GM18498 (cell line): ENCODE measurements around the gene HAUS6.
"Not testable (repeated sequence)": the region's sequence is repeated elsewhere in the genome, so short reads cannot be mapped to it uniquely, and the experiment has no call there.

Experiments
- ATAC-seq: cut with Tn5 transposase; IDR thresholded peaks from one replicate; pipeline ENCODE4 v1.9.1; 2021; ENCODE audit warnings: mild to moderate bottlenecking, moderate library complexity; ENCODE audit not compliant: unreplicated experiment

HAUS6 gene

DNA sequence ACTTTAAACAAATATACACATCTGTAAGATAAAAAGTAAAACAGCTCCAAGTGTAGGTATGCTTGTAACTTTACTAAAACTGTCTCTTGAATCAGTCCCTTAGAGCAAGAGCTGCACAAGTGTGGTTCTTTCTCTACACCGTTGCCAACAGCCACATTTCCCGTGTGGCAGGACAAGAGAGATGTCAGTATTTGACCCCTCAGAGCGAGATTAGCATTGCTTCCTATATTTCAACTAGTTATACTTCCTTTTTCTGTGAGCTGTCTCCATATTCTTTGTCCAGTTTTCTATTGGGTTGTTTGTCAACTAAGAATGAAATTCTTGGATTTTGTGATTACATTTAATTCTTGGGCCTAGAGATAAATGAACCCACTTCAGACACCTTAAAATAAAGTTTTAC lies 16.5 kb upstream of the HAUS6 start:
- ATAC-seq: no peak

DNA sequence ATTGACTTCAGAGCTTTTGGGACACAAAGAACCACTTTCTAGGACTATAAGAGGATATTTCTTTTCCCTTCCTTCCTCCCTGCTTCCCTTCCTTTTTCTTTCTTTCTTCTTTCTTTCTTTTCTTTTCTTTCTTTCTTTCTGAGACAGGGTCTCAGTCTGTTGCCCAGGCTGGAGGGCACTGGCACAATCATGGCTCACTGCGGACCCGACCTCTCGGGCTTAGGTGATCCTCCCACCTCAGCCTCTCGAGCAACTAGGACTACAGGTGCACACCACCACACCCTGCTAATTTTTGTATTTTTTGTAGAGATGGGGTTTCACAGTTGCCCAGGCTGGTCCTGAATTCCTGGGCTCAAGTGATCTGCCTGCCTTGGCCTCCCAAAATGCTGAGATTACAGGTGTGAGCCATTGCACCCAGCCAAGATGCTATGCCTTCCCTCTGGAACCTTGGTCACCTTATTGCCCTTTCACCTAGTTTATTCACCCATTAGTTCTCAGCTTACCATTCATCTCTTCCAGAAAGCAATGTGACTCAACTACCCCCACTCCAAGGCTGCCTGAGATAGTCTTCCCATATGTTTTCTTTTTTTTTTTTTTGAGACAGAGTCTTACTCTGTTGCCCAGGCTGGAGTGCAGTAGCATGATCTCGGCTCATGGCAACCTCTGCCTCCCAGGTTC lies 14.5 kb upstream of the HAUS6 start:
- ATAC-seq: no peak

DNA sequence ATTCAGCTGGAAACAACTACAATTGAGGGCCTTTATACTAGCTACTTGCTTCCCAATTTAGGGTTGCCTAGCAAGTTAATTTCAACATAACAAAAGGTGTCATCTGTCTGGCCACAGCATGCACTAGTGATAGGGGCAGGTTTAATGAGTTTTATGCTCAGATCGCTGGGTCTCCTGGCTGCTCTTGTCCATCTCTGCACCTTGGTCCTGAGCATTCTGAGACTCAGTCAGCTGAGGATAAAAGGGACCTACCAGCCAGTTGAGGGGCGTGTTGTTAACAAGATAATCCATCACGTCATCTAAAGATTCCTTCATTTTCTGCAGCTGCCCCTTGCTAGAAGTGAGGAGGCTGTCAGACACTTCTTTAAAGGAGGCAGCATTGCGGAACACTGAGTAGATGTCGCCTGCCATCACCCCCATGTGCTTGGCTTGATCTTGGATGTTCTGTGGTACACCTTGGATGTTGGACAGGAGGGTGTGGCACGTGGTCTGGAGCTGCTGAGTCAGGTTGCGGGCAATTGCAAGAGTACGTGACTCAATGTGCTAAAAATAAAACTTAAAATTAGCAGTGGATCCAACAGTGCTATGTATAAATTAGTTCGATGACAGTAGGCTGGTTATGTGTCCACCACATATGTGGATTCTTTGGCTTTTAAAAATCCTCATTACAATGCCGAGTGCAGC lies 13.5 kb upstream of the HAUS6 start:
- no peak for ATAC-seq

DNA sequence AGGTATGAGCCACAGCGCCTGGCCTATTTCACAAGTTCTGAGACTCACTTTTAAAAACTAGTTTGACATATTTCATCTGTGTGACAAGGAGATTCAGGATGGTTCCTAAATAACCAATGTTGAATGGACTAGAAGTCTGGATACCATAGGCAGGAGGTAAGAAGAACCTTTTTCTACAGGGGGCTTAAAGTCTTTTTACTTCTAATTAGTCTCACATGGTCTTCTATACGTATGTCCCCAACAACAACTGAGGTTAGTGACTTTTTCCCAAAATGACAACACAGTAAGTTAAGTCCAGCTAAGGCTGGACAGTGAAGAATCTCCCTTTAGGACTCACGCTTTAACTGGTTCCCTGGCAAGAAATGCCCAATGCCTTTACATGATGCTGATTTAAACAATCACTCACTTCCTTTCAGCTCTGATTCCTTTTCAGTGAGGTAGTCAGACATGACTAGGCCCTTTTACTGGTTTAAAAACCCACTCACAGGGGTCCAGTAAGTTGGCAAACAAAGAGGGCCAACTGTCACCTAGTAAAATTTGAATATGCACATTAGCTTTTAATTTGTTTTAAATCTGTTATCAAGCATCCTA lies 12.1 kb upstream of the HAUS6 start:
- ATAC-seq: no peak

DNA sequence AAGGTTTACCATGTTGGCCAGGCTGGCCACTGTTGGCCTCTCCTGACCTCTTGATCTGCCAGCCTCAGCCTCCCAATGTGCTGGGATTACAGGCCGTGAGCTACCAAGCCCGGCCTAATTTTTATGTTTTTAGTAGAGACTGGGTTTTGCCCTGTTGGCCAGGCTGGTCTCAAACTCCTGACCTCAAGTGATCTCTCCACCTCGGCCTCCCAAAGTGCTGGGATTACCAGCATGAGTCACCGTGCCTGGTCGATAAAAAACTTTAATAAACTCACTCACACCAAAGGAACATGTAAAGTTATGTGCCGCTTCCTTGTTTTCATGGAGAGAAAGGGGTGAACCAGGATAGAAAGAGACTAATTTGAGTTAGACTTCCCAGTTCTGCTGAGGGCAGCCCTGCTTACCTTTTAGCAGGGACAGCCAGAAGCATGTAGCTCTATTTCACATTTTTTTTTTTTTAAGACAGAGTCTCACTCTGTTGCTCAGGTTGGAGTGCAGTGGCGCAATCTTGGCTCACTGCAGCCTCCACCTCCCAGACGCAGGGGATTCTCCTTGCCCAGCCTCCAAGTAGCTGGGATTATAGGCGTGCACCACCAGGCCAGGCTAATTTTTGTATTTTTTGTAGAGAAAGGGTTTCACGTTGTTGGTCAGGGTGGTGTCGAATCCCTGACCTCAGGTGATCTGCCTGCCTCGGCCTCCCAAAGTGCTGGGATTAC lies 11.4 kb upstream of the HAUS6 start:
- ATAC-seq: no peak

DNA sequence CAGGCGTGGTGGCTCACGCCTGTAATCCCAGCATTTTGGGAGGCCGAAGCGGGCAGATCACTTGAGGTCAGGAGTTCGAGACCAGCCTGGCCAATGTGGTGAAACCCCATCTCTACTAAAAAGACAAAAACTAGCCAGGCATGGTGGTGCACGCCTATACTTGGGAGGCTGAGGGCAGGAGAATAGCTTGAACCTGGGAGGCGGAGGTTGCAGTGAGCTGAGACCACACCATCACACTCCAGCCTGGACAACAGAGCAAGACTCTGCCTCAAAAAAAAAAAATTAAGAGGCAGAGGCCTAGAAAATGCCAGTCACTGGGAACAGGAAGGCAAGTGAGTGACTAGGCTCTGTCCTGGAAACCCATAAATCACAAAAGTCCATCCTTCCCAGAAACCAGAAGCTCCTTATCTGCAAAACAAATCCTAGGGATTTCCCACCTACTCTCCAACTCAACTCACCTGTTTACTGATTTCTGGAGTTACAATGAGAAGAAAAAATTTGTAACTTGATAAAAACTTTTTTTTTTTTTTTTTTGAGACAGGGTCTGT lies 10.4 kb upstream of the HAUS6 start:
- ATAC-seq: not testable (repeated sequence)

DNA sequence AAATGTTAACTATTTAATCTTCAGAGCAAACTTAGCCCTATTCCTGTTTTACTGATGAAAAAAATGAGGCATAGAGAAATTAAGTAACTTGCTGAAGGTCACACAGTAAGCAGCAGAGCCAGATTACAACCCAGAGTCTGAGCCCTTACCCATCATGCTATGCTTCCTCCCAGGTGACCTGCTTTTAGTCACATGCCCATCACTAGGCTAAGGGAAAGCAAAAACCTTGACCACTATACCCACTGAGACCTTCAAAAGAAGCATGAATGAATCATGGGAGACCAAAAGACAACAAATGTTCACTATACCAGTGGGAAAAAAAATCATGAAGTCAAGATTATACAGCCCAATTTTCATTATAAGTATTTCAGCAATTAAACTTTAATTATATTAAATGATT lies 5.3 kb upstream of the HAUS6 start:
- ATAC-seq: no peak

DNA sequence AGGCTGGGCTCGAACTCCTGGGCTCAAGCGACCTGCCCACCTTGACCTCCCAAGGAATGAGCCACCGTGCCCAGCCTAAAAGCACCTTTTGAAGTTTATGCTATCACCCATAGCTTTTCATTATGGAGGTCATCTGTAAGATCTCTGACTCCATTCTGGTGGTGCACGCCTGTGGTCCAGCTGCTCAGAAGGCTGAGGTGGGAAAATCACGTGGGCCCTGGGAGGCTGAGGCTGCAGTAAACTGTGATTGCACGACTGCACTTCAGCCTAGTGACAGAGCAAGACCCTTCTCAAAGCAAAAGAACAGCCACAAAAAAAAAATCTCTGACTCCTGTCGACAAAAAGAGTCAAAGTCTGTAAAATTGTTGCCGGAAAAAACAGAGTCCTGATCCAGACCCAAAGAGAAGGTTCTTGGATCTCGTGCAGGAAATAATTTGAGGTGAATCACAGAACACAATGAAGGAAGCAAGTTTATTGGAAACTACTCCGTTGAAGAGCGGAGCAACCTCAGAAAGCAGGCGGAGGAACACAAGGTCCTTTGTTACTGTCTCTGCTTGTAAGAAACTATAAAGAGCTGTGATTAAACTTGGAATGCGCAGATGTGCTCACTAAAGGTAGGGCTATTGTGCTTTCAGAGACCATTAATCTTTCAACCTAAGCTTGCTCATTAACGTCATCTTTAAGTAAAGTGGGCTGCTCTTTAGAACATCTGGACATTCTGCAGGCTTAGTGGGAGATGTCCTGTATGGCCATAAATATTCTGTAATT lies 2.0 kb upstream of the HAUS6 start:
- no peak for ATAC-seq

DNA sequence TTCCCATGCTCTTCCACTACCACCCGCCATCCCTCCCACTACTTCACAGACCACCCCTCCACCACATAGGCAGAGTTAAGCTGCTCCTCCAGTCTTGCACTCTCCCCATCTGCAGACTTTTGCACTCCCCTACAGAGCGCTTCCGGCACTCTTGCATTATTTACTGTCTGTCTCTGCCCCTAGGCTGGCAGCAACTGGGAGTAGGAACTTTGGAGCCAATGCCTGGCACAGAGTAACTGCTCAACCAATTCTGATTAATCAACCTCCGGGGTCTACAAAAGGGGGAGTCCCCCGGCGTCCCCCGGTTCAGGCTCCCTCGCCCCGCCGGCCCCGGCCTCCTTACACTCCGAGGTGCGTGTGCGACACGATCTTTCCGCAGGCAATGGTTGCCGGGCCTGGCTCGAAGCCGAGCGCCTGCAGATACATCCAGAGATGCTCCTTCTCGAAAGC lies 498 bp downstream of the HAUS6 start:
- ATAC-seq: peak; percentile 27

DNA sequence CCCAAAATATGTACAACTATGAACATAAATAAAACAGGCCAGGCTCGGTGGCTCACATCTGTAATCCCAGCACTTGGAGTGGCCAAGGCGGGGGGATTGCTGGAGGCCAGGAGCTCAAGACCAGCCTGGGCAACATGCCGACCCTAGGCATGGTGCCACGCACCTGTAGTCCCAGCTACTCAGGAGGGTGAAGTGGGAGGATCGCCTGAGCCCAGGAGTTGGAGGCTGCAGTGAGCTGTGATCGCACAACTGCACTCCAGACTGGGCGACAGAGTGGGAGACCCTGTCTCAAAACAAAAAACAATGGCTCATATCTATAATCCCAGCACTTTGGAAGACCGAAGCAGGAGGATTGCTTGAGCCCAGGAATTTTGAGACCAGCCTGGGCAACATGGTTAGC lies 1.5 kb downstream of the HAUS6 start:
- ATAC-seq: no peak

DNA sequence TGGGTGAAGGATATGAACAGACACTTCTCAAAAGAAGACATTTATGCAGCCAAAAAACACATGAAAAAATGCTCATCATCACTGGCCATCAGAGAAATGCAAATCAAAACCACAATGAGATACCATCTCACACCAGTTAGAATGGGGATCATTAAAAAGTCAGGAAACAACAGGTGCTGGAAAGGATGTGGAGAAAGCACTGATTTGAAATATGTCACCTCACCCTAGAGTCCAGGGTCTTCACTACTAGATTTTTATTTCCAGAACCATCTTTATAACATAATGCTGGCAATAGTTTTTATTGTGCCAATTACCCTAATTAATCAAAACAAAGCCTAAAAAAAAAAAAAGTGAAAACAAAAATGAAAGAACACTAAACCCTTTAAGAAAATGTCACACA lies 5.3 kb downstream of the HAUS6 start:
- peak; percentile 33 for ATAC-seq

DNA sequence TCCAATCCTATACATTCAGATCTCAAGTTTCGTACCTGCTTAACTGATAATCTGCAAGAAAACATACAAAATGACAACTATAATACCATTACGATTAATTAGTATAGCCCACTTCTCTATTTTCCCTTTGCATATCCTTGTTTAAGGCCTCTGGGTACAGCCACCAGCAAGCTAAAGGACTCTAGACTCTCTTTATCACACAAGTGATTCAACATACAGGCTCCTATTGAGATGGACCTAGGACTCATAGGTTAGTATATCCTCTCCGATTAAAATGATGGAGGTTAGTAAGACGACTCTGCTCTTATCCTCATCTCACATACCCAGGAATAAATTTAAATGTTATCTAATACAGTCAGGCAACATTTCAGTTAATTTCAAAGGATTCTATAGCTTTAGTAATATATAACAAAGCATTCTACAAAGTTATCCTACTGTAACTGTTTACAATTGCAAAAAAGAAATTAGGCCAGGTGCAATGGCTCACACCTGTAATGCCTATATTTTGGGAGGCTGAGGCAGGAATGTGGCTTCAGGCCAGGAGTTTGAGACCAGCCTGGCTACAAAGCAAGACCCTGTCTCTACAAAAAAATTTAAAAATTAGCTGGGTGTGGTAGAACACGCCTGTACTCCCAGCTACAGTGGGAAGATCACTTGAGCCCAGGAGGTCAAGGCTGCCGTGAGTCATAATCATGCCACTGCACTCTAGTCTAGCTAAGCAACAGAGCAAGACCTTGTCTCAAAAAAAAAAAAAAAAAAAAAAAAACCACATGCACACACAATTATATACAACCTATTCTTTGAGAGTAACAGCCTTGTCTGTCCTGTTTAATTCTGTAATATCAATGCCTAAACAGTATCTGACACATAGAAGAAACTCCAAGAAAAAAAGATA lies 15.4 kb downstream of the HAUS6 start:
- ATAC-seq: no peak

DNA sequence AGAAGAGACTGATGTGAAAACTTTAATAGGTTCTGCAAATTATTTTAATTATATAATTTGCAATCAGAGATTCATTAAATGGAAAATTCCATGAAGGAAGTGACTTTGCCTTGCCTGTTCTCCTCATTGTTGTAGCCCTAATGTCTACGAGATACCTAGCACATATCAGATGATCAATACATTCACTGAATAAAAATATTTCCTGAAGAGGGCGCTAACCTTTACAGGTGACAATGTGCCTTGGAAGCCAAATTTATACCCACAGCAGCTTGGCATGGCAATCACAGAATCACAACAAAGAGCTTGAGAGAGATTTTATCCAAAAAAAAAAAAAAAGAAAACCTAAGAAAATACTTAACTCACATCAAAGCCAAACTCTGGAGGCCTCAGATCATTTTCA lies 17.4 kb downstream of the HAUS6 start:
- ATAC-seq: peak; percentile 62

DNA sequence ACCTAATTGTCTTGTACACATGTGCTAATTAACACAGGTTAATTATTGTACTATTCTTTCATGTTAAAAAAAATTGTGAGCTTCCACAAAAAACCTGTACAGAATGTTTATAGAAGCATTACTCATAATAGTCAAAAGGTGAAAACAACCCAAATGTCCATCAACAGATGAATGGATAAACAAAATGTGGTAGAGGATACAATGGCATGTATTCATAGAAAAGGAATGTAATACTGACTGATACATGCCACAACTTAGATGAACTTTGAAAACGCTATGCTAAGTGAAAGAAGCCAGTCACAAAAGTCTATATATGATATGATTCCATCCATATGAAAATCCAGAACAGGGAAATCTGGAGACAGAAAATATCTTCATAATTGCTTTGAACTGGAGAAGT lies 27.9 kb downstream of the HAUS6 start:
- no peak for ATAC-seq

DNA sequence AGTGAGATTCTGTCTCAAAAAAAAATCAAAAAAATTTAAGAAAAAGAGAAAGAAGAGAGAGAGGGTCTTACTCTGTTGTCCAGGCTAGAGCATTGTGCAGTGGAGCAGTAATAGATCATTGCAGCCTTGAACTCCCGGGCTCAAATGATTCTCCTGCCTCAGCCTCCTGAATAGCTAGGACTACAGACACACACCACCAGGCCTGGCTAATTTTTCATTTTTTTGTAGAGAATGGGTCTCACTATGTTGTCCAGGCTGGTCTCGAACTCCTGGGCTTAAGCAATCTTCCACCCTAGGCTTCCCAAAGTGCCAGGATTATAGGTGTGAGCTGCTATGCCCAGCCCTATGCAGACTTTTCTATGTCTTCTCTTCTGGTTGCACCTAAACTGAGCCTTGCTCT lies 28.5 kb downstream of the HAUS6 start:
- no peak for ATAC-seq

DNA sequence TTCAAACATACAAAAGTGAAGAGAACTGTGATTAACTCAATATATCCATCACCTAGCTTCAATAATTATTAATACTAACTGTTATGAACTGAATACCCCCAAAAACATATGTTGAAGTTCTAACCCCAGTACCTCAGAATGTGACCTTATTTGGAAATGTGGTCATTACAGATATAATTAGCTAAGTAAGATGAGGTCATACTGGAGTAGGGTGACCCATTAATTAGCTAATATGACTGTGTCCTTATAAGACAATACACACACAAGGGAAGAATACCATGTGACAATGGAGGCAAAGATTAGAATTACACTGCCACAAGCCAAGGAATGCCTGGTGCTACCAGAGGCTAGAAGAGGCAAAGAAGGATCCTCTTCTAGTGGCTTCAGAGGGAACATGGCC lies 45.7 kb downstream of the HAUS6 start:
- no peak for ATAC-seq

DNA sequence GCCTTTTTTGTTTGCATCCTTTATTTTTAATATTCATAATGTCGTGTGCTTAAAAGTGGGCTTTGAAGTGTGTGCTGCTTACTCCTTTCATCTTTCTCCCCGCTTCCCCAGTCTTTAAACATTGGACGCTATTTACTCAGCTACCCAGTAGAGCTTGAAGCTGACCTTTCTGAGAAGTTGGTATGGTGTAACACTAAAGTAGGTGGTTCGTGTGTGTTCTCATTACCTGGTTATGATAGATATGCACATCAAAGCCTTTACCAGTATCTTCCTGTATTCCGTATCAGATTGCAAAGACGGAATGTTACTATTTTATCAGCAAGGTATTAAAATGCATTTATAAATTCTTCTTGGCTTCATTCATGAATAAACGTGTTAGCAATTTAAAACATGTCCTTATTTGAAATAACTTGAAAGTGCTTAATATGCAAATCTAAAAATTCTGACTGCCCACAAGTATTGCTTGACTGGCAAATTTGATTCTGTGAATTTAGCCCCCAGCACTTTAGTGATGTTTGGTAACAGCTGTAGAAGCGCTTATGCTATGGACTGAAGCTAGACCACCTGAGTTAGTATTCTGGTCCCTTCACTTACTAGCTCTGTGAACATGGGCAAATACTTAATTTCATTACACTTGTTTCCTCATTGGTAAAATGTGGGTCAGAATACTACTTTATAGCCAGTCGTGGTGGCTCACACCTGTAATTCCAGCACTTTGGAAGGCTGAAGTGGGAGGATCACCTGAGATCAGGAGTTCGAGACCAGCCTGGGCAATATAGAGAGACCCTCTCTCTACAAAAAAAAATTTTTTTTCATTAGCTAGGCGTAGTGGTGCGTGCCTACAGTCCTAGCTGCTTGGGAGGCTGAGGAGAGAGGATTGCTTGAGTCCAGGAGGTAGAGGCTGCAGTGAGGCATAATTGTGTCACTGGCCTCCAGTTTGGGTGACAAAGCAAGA lies 51.8 kb downstream of the HAUS6 start:
- no peak for ATAC-seq

DNA sequence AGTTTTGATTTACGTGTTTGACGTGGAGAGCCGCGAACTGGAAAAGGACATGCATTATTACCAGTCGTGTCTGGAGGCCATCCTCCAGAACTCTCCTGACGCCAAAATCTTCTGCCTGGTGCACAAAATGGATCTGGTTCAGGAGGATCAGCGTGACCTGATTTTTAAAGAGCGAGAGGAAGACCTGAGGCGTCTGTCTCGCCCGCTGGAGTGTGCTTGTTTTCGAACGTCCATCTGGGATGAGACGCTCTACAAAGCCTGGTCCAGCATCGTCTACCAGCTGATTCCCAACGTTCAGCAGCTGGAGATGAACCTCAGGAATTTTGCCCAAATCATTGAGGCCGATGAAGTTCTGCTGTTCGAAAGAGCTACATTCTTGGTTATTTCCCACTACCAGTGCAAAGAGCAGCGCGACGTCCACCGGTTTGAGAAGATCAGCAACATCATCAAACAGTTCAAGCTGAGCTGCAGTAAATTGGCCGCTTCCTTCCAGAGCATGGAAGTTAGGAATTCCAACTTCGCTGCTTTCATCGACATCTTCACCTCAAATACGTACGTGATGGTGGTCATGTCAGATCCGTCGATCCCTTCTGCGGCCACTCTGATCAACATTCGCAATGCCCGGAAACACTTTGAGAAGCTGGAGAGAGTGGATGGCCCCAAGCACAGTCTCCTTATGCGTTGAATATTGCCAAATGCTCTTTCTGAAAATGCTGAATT lies 52.6 kb downstream of the HAUS6 start:
- no peak for ATAC-seq
